Measurements from ENCODE around the gene KLHL10. TPM values are rescaled to one million over a fixed set of nuclear protein-coding genes. Genes with fewer than 3 reads are reported as not detected.

Gene KLHL10
- total and polyA plus RNA-seq, 2 of the 13 experiments (the other 11 are each of a cell fraction or from before 2014, with no cell fraction given), result 0.04 to 0.08 TPM

DNA sequence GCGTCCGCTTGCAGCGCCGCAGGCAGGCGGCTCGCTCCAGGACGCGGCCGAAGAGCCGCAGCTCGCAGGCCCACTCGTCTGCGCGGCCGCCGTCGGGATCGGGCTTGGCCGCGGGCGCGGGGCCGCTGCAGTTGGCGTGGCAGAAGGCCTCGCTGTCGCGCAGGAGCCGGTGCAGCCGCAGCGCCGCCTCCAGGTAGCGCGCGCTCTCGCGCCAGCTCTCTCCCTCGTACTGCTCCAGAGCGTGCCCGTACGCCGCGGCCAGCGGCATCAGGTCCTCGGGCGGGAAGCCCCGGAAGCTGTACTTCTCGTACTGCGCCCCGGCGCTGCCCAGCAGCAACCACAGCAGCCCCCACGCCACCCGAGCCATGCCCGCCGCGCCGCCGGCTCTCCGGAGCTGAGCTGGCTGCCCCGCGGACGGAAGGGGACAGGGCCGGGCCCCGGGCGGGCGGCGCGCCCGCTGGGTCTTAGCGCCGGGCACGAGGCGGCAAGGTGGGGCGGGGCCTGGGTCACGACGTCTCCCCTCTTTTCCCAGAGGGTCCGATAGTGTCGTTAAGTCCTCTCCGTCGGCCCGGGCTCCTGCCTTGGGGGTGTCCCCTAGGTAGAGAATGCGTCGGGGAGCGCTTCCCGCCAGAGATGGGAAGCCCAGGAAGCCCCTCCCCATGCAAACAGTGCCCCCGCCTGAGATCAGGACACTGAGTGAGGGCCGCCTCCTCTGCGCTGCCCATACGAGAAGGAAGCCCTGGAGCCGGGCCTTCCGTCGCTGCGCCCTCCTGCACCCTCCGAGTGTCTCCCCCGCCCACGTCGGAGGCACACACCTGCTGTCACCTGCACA lies 25.9 kb upstream of the KLHL10 start, which contains the start of gene P3H4 (continued):
- TF ChIP-seq, protein P1, sequence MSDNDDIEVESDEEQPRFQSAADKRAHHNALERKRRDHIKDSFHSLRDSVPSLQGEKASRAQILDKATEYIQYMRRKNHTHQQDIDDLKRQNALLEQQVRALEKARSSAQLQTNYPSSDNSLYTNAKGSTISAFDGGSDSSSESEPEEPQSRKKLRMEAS (IDR thresholded peaks at IDR 0.05), result peak; percentile 93
- TF ChIP-seq ZNF713 (CRISPR knock-in tag; IDR thresholded peaks at IDR 0.05) (peak; percentile 1; the same call in 1 of the 2 replicates), ATAD3A (CRISPR knock-in tag; IDR thresholded peaks at IDR 0.05) (no peak), KLF6 (CRISPR knock-in tag; IDR thresholded peaks at IDR 0.05) (peak; percentile 61; the same call in 1 of the 2 replicates), ZBTB37 (CRISPR knock-in tag; IDR thresholded peaks at IDR 0.05) (no peak), DR1 (CRISPR knock-in tag; IDR thresholded peaks at IDR 0.05) (peak; percentile 67; the same call in 1 of the 2 replicates), SIX1 (CRISPR knock-in tag; IDR thresholded peaks at IDR 0.05; ENCODE audit: borderline replicate concordance) (no peak), SMARCE1 (IDR thresholded peaks at IDR 0.05; ENCODE audit: borderline replicate concordance) (no peak), NFRKB (IDR thresholded peaks at IDR 0.05) (no peak), ZNF646 (CRISPR knock-in tag; IDR thresholded peaks at IDR 0.05) (no peak), MNT (IDR thresholded peaks at IDR 0.05) (no peak), NFE2L2 (IDR thresholded peaks at IDR 0.05; ENCODE audit: low read length) (no peak), CHCHD3 (CRISPR knock-in tag; IDR thresholded peaks at IDR 0.05) (peak; percentile 99), HOXA9 (CRISPR knock-in tag; IDR thresholded peaks at IDR 0.05; ENCODE audit: borderline replicate concordance) (peak; percentile 78), ZNF496 (CRISPR knock-in tag; IDR thresholded peaks at IDR 0.05; ENCODE audit: insufficient replicate concordance) (no peak), ZNF589 (CRISPR knock-in tag; conservative IDR thresholded peaks at IDR 0.05) (no peak; the same call in 1 of the 2 replicates), ZNF543 (CRISPR knock-in tag; IDR thresholded peaks at IDR 0.05) (0 out of 2 replicates have a peak, but pooled peaks have one; percentile 19), RELA (CRISPR knock-in tag; IDR thresholded peaks at IDR 0.05) (no peak)
- TF ChIP-seq, protein P2, sequence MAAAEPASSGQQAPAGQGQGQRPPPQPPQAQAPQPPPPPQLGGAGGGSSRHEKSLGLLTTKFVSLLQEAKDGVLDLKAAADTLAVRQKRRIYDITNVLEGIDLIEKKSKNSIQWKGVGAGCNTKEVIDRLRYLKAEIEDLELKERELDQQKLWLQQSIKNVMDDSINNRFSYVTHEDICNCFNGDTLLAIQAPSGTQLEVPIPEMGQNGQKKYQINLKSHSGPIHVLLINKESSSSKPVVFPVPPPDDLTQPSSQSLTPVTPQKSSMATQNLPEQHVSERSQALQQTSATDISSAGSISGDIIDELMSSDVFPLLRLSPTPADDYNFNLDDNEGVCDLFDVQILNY (CRISPR knock-in tag; conservative IDR thresholded peaks at IDR 0.05), result 0 out of 2 replicates have a peak, but pooled peaks have one; percentile 51
